ENCODE measurements around the gene CHURC1.

The CHURC1 gene

GRCh38 chr14:64919618-64920017, 5.4 kb downstream of the CHURC1 start:
- no peak overlapping the region for H3K4me3 ChIP-seq (ENCODE audit: low read length)
- TF ChIP-seq ZNF274 (IDR thresholded peaks at IDR 0.05; ENCODE audit: low read depth, low read length), result no peak

- no peak for TF ChIP-seq ZNF274 (IDR thresholded peaks at IDR 0.05; ENCODE audit: low read depth, low read length)
- no peak overlapping the region for H3K4me3 ChIP-seq (ENCODE audit: low read length)
Measured at GRCh38 chr14:64920465-64920864, 6.2 kb downstream of the CHURC1 start.

DNA sequence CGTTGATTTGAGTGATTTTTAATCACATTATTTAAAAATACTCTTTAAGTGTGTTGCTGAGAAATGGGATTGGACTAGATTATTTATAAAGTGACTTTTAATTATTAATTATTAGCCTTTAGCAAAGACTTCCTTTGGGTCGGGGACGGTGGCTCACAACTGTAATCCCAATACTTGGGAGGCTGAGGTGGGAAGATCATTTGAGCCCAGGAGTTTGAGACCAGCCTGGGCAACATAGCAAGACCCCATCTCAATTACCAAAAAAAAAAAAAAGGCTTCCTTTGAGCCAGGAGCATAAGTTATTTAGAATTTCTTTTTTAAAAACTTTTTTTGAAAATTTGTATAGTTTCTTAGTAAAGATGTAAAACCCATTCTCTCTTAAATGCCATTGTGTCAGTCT, 8.8 kb downstream of the CHURC1 start:
- no peak for TF ChIP-seq ZNF274 (IDR thresholded peaks at IDR 0.05; ENCODE audit: low read depth, low read length)
- H3K4me3 ChIP-seq (ENCODE audit: low read length), result no peak overlapping the region

- no peak overlapping the region for H3K4me3 ChIP-seq (ENCODE audit: low read length)
- no peak for TF ChIP-seq ZNF274 (IDR thresholded peaks at IDR 0.05; ENCODE audit: low read depth, low read length)
Measured at GRCh38 chr14:64926398-64926995, 12.2 kb downstream of the CHURC1 start.

DNA sequence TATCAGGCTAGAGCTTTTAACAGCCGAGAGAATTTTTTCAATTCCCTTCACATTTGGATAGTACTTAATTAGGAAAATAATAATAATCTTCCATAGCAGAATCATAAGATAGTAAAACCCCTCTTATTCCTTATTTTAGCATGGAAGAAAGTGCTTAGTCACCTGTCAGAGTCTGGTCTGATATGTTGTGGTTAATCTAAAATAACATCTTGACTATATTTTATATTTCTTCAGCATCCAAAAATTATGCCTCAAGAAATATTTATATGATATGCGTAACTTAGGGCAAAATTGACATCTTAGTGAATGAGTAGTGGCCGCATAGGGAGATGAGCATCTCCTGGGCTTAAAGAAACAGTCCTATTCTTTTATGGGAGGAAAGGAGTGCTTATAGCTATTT, 12.8 kb downstream of the CHURC1 start:
- no peak for TF ChIP-seq ZNF274 (IDR thresholded peaks at IDR 0.05; ENCODE audit: low read depth, low read length)
- no peak overlapping the region for H3K4me3 ChIP-seq (ENCODE audit: low read length)

DNA sequence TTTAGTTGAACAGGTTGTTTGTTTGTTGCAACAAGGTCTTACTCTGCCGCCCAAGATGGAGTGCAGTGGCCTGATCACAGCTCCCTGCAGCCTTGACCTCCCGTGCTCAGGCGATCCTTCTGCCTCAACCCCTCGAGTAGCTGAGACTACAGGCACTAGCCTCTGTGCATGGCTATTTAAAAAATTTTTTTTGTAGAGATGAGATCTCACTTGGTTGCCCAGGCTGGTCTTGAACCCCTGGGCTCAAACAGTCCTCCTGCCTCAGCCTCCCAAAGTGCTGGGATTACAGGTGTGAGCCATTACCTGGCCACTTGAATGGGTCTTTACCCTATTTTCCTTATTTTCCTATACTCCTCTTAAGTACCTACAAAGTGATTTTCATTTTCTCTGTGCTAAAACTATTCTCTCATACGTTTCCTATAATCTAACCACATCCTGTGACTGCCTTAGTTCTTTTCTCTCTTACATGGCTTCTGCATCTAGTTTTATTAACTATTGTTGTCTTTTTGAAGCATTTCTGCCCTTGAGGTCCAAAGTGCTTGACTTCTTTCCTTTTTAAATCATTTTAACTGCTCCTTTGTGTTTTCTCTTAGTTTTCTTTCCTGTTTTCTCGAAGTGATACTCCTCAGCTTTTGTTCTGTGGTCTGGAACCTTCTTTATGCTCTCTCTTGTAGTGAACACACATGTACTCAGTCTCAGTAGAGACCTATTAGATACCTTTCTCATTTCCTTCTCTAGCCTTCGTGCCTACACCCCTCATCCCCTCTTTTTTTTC, 14.2 kb downstream of the CHURC1 start:
- no peak for TF ChIP-seq ZNF274 (IDR thresholded peaks at IDR 0.05; ENCODE audit: low read depth, low read length)
- H3K4me3 ChIP-seq (ENCODE audit: low read length), result peak overlapping the region; percentile 8; the same call in 1 of the 2 replicates

- H3K4me3 ChIP-seq (ENCODE audit: low read length), result no peak overlapping the region
- TF ChIP-seq ZNF274 (IDR thresholded peaks at IDR 0.05; ENCODE audit: low read depth, low read length), result no peak
Measured at GRCh38 chr14:64929014-64929359, 14.7 kb downstream of the CHURC1 start.

DNA sequence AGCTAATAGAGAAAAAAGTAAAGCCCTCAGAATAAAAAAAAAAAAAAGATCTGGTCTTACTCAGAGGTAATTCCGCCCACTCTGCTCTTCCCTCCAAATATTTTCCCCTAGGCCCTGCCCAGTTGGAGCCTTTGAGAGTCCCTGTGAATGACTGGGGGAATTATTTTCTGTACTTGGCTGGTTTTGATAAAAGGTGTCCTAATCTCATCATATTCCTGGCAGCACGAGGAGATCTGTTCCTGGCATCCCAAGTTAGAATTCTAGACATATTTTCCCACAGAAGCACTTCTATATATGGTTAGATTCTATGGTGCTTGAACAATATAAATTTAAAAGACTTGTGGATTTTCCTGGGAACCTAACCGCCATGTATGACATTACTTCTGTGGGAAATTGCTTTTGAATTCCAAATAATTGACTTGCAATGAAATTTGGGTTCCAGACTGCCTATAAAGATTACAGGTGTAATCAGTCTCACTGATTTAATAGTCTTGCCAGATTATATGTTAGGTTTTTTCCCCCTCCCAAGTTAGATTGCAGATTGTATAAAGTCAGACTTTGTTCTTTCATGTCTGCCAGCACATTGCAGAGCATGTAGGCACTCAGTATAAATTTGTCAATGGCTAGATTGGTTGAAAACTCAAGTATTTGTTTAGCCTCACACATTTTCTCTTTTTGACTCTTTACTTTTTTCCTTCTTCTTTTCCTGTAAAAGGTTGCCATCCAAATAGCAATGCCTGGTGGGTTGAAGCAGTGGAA, 16.0 kb downstream of the CHURC1 start:
- no peak for TF ChIP-seq ZNF274 (IDR thresholded peaks at IDR 0.05; ENCODE audit: low read depth, low read length)
- H3K4me3 ChIP-seq (ENCODE audit: low read length), result no peak overlapping the region

DNA sequence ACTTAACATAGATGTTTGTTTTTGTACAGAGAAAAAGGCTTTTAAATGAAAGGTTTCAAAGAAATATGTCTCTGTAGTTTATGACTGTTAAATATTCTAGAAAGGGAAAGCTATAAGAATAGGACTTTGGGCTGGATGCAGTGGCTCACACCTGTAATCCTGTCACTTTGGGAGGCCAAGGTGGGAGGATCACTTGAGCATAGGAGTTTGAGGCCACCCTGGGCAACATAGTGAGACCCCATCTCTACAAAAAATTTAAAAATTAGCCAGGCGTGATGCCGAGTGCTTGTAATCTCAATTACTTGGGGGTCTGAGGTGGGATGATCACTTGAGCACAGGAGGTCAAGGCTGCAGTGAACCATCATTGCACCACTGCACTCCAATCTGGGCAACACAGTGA, 16.9 kb downstream of the CHURC1 start:
- TF ChIP-seq ZNF274 (IDR thresholded peaks at IDR 0.05; ENCODE audit: low read depth, low read length), result no peak
- H3K4me3 ChIP-seq (ENCODE audit: low read length), result no peak overlapping the region

GRCh38 chr14:64932231-64932630, 18.0 kb downstream of the CHURC1 start:
- no peak for TF ChIP-seq ZNF274 (IDR thresholded peaks at IDR 0.05; ENCODE audit: low read depth, low read length)
- H3K4me3 ChIP-seq (ENCODE audit: low read length), result no peak overlapping the region

- no peak for TF ChIP-seq ZNF274 (IDR thresholded peaks at IDR 0.05; ENCODE audit: low read depth, low read length)
- no peak overlapping the region for H3K4me3 ChIP-seq (ENCODE audit: low read length)
Measured at GRCh38 chr14:64934338-64934929, 20.2 kb downstream of the CHURC1 start.

- TF ChIP-seq ZNF274 (IDR thresholded peaks at IDR 0.05; ENCODE audit: low read depth, low read length), result no peak
- H3K4me3 ChIP-seq (ENCODE audit: low read length), result no peak overlapping the region
Measured at GRCh38 chr14:64935508-64935907, 21.3 kb downstream of the CHURC1 start.

GRCh38 chr14:64937171-64937820, 23.0 kb downstream of the CHURC1 start:
- H3K4me3 ChIP-seq (ENCODE audit: low read length), result no peak overlapping the region
- no peak for TF ChIP-seq ZNF274 (IDR thresholded peaks at IDR 0.05; ENCODE audit: low read depth, low read length)

DNA sequence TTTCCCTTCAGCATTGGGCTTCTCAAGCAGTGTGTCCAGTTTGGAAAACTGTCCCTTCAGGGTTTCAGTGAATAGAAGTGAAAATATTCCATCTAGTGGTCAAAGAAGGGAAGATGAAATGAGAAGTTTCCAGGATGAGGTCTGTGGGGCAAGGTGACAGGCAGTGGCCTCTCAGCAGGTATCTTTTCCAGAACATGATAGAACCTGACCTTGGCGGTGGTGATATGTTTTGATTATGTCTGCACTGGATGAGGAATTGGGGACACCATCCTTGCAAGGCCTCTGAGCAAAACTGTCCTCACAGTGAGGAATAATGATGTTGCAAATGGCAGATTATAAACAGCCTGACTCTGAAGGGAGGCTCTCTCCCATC, 23.6 kb downstream of the CHURC1 start:
- TF ChIP-seq ZNF274 (IDR thresholded peaks at IDR 0.05; ENCODE audit: low read depth, low read length), result no peak
- no peak overlapping the region for H3K4me3 ChIP-seq (ENCODE audit: low read length)
